ENCODE data around the gene TRMT5.

Gene TRMT5

GRCh38 chr14:60999536-60999935, 18.7 kb upstream of the TRMT5 start:
- DNase-seq: no peak
- no peaks in the 10 kb centered on the region for H3K4me1 ChIP-seq (ENCODE audit: low read length)

GRCh38 chr14:60998617-60999016, 17.7 kb upstream of the TRMT5 start:
- H3K79me2 ChIP-seq (ENCODE audit: low read length): no peaks in the 10 kb centered on the region
- H3K4me2 ChIP-seq (ENCODE audit: low read depth, low read length): no peak overlapping the region
- no peaks in the 10 kb centered on the region for H3K9me2 ChIP-seq (replicated peaks; ENCODE audit: insufficient read depth, low read length)
- H4K20me1 ChIP-seq (ENCODE audit: insufficient read depth, low read length): no peaks in the 10 kb centered on the region
- H3K36me3 ChIP-seq (replicated peaks; ENCODE audit: insufficient read depth, low read length): no peaks in the 10 kb centered on the region
- H3K4me3 ChIP-seq (ENCODE audit: low read length): no peak overlapping the region
- H3K27me3 ChIP-seq (replicated peaks; ENCODE audit: insufficient read depth, low read length): no peaks in the 10 kb centered on the region
- no peaks in the 10 kb centered on the region for H3K9me3 ChIP-seq (replicated peaks; ENCODE audit: insufficient read depth, low read length)
- no peaks in the 10 kb centered on the region for H3F3A ChIP-seq (ENCODE audit: insufficient read depth, low read length)
- no peak overlapping the region for H3K9ac ChIP-seq (ENCODE audit: low read length)
- H3K4me1 ChIP-seq (ENCODE audit: low read length): no peaks in the 10 kb centered on the region
- H2AFZ ChIP-seq (ENCODE audit: low read length): no peak overlapping the region
- DNase-seq: no peak
- no peak overlapping the region for H3K27ac ChIP-seq (ENCODE audit: low read length)
- no peak for TF ChIP-seq EZH2 (optimal IDR thresholded peaks at IDR 0.05; ENCODE audit: low read depth, low read length)
- no peak for TF ChIP-seq CTCF (IDR thresholded peaks at IDR 0.05; ENCODE audit: low read length)
- TF ChIP-seq EZH2phosphoT487 (IDR thresholded peaks at IDR 0.05; ENCODE audit: low read length): no peak

More at GRCh38 chr14:60999536-60999935, 18.7 kb upstream of the TRMT5 start:
- Histone ChIP-seq H3F3A (ENCODE audit: insufficient read depth, low read length) (no peaks in the 10 kb centered on the region), H3K9me3 (replicated peaks; ENCODE audit: insufficient read depth, low read length) (no peaks in the 10 kb centered on the region), H2AFZ (ENCODE audit: low read length) (no peak overlapping the region), H3K4me3 (ENCODE audit: low read length) (no peak overlapping the region), H3K79me2 (ENCODE audit: low read length) (no peaks in the 10 kb centered on the region), H3K27me3 (replicated peaks; ENCODE audit: insufficient read depth, low read length) (no peaks in the 10 kb centered on the region), H3K9me2 (replicated peaks; ENCODE audit: insufficient read depth, low read length) (no peaks in the 10 kb centered on the region), H3K4me2 (ENCODE audit: low read depth, low read length) (no peak overlapping the region), H3K36me3 (replicated peaks; ENCODE audit: insufficient read depth, low read length) (no peaks in the 10 kb centered on the region), H3K9ac (ENCODE audit: low read length) (no peak overlapping the region), H3K27ac (ENCODE audit: low read length) (no peak overlapping the region), H4K20me1 (ENCODE audit: insufficient read depth, low read length) (no peaks in the 10 kb centered on the region)
- TF ChIP-seq CTCF (IDR thresholded peaks at IDR 0.05; ENCODE audit: low read length) (no peak), EZH2phosphoT487 (IDR thresholded peaks at IDR 0.05; ENCODE audit: low read length) (no peak), EZH2 (optimal IDR thresholded peaks at IDR 0.05; ENCODE audit: low read depth, low read length) (no peak)

DNA sequence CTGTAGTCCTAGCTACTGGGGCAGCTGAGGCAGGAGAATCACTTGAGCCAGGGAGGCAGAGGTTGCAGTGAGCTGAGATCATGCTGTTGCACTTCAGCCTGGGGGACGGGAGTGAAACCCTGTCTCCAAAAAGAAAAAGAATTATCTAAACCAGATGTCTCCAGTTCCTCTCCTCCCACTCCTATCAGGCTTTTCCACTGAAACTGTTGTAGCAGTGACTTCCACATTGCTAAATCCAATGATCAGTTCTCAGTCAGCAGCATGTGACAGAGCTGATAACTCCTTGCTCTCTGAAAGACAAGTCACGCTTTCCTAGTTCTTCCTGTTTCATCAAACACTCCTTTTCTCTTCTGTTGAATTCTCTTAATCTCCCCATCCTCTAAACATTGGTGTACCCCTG, 8.7 kb upstream of the TRMT5 start:
- no peak for DNase-seq
- H3K9me2 ChIP-seq (replicated peaks; ENCODE audit: insufficient read depth, low read length): no peaks in the 10 kb centered on the region
- no peaks in the 10 kb centered on the region for H4K20me1 ChIP-seq (ENCODE audit: insufficient read depth, low read length)
- H3K9me3 ChIP-seq (replicated peaks; ENCODE audit: insufficient read depth, low read length): no peaks in the 10 kb centered on the region
- H3K9ac ChIP-seq (ENCODE audit: low read length): no peak overlapping the region
- H3K4me3 ChIP-seq (ENCODE audit: low read length): no peak overlapping the region
- no peak overlapping the region for H2AFZ ChIP-seq (ENCODE audit: low read length)
- no peaks in the 10 kb centered on the region for H3K27me3 ChIP-seq (replicated peaks; ENCODE audit: insufficient read depth, low read length)
- H3K79me2 ChIP-seq (ENCODE audit: low read length): no peaks in the 10 kb centered on the region
- TF ChIP-seq EZH2phosphoT487 (IDR thresholded peaks at IDR 0.05; ENCODE audit: low read length) (no peak), EZH2 (optimal IDR thresholded peaks at IDR 0.05; ENCODE audit: low read depth, low read length) (no peak), CTCF (IDR thresholded peaks at IDR 0.05; ENCODE audit: low read length) (no peak)
- no peak overlapping the region for H3K4me2 ChIP-seq (ENCODE audit: low read depth, low read length)
- no peaks in the 10 kb centered on the region for H3K36me3 ChIP-seq (replicated peaks; ENCODE audit: insufficient read depth, low read length)
- no peaks in the 10 kb centered on the region for H3F3A ChIP-seq (ENCODE audit: insufficient read depth, low read length)
- H3K4me1 ChIP-seq (ENCODE audit: low read length): no peaks in the 10 kb centered on the region
- no peak overlapping the region for H3K27ac ChIP-seq (ENCODE audit: low read length)

All from MM.1S (cell line).